SK-N-DZ (cell line): ENCODE measurements around the gene ASAP2.

Experiments used
- DNase-seq: peaks from one replicate; pipeline ENCODE4 v3.0.0-alpha.2; 2015; ENCODE audit warnings: low spot score

Gene ASAP2

DNA sequence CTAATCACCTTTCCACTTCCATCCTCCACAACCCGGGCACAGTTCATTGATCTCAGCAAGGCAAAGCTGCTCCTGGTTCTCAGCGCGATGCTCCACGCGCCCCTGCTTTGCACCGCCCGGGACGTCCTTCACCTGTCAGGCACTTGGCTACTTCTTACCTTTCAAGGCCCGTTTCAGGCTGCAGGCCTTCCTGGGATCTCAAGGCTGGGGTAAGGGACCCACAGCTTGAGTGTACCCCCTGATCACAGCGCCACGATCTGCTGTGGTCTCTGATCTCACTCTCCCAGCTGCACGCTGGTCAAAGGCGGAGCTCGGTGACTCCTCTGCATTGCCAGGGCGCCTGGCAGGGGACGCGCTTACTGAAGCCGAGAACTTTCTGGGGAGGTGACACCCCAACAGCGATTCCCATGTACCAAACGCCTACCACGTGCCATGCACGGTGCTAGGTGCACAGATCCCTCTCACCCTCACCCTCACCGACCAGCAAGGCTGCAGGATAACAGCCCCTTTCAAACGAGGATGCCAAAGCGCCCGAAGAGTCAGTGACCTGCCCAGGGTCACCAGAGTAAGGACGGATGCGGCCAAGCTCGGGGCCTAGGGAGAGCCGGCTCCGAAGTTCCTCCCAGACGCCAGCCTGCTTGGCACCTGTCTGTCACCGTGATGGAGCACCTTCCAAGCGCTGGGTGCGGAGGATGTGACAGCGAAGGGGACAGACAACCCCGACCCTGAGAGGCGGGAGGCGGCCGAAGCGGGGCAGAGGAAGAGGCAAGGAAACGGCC lies 215.9 kb downstream of the ASAP2 start:
- peak; percentile 49 for DNase-seq

DNA sequence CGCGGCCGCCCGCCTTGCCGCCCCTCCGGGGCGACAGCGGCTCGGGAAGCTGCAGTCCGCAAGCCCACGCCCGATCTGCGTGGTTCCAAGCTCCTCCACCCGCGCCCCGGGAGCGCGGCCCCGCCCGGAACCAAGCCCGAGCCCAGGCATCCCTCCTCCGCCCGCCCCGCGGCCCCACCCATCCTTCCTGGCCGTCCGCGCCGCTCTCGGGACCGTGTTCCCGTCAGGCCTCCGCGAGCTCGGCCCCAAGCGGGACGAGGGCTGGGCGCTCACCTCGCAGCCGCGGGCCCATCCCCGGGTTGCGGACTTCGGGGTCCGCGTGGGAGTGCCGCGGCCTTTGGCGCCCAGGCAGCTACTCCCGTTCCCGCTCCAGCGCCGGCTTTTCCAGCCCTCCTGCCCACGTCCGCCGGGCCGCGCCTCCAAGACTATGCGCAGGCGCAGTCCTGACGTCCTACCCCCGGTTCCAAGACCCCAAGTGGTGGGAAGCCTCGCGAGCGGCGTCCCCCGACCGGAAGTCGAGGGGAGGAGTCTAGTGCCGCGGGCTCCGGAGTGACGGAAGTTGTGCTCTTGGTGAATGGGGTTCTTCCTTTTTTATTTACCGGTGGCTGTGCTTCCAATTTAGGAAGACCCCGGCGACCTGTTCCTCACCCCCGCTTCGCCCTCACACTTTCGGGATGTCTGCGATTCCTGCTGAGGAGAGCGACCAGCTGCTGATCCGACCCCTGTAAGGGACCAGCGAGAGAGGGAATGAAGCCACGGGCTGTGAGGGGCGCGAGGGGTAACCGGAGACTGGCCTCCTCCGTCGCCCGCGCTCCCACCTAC lies 216.7 kb downstream of the ASAP2 start, which contains the start of the genes CPSF3 and ITGB1BP1:
CPSF3 (plus strand) TSS at position 555 of the 822 bp plus-strand sequence; CDS start at position 675, 120 bp downstream.
ITGB1BP1 (minus strand) TSS at position 429 of the 822 bp plus-strand sequence. CDS start 4,831 bp downstream, outside the sequence.
- peak; percentile 98 for DNase-seq

DNA sequence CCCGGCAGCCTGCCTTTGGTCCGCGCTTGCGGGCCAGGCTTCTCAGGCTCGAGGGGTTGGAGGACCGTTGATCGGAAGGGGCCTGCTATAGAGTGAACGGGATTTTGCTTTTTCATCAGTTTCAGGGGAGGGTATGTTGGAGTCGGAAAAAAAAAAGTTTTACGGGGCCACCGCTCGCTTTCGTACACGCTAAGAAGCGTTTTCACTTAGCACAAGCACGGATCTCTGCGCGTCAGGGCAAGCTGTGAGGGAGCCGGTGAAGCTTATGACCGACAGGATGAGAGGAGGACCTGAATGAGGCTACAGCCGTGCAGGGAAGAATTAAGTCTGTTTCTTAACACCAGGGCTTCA lies 217.3 kb downstream of the ASAP2 start:
- no peak for DNase-seq

DNA sequence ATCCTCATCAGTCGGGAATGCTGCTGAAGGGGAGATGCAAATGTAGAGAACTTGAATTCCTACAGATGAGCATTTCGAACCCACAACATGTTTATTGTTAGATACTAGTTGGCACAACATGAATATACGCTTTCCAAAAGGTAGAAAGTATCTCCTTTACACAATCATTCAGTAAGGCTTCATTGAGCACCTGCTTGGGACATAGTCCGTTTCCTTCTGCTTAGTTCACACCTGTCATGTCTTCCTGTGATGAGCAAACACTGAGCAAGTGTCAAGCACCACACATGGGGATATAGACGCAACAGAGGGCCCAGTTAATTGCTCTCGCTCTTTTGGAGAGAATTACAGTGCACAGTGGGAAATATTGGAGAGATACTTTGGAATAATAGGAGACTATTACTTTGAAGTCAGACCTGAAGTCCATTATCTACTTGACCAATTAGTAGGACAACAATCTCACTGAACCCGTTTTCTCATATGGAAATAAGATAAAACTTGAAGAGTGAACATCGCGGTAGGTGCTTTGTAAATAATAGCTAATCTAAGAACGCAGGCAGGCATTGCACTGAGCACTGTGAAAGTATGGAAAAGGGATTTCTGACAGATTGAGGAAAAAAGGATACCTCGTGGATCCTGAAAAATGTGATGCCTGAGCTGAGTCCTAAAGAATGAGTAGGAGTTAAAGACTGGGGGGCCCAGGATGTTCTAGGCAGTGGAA lies 218.0 kb downstream of the ASAP2 start:
- no peak for DNase-seq

DNA sequence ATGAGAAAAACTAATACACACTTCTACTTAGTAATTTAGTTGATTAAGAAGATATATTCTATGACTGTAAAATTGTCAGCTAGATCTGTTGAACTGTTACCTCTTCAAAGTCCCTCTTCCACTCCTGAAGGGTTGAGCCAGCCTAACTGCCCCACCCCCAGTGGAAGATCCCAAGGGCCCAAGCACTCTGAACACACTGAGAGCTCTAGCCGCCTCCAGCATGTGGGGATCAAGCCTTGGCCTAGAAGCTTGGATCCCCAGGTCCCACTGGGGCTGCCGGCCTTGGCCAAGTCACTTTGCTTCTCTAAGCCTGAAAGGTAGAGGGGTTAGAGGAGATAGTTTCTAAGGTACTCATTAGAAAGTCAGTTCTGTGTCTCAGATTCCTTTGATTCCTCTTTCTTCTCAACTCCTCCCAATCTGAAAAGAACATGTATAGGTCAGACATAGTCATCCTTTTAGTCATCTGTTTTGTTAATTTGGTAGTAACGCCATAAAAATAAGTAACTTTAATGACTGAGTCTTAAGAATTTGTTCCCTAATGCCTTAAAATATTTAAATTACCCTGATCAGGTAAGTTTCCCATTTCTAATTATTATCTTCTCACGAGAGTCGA lies 222.5 kb downstream of the ASAP2 start:
- DNase-seq = no peak

DNA sequence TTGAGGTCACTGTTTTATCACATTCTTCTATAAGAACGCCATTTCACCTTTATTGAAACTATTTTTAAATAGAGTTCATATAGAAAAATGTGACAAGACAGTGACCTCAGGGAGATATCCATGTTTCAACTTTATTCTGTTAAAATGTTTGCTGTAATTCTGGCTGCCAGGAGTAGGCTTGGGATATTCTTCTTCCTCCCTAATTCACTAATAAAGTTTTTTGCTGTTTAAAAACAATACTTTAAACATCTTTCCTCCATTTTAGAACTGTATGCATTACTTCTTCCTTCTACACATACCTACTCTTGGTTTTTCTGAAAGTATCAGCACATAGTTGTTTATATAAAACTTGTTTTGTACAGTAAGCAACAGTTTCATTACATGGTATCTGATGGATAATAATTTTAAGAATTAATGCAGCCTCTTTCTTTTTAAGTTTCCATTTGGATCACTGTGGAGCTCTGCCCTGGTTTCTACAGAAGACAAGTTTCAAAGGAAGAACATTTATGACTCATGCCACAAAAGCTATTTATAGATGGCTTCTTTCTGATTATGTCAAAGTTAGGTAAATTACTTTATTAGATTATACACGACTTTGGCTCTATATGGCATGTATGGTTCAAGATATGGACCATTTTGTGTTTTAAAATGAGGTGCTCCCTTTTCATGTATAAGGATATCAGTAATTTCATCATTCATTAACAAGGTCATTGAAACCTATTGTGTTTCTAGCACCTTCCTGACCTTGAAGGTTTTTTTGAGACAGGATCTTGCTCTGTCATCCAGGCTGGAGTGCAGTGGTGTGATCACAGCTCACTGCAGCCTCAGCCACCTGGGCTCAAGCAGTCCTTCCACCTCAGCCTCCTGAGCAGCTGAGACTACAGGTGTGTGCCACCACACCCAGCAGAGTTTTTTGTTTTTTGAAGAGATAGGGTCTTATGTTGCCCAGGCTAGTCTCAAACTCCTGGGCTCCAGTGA lies 224.0 kb downstream of the ASAP2 start:
- no peak for DNase-seq

DNA sequence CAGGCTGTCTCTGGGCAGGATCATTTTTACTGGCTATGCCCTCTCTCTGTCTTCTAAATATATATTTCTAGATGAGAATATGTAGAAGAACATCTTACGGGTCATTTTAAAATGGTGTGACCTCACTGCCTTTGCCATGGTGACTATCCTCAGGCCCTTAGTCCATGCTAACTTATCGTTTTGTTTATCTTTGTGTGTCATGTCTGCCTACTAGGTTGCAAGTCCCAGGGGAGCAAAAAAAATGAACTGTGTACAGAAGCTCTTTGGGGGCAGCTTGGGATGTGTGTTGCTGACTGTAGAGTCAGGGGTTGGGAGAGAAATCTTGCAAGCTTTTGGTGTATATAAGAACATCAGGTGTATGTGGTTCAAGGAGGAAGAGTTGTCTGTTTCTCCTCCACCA lies 227.9 kb downstream of the ASAP2 start:
- no peak for DNase-seq

DNA sequence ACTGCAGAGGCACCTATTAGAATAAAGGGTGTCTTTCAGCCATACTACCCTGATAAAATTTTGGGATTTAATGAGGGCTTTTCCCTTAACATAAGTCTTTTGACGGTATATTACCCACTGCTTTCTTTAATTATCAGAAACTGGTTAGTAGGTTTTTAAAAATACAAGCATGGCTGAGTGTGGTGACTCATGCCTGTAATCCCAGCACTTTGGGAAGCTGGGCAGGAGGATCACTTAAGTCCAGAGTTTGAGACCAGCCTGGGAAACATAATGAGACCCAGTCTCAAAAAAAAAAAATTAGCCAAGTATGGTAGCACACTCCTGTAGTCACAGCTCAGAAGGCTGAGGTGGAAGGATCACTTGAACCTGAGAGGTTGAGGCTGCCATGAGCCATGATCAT lies 232.9 kb downstream of the ASAP2 start:
- DNase-seq = no peak

DNA sequence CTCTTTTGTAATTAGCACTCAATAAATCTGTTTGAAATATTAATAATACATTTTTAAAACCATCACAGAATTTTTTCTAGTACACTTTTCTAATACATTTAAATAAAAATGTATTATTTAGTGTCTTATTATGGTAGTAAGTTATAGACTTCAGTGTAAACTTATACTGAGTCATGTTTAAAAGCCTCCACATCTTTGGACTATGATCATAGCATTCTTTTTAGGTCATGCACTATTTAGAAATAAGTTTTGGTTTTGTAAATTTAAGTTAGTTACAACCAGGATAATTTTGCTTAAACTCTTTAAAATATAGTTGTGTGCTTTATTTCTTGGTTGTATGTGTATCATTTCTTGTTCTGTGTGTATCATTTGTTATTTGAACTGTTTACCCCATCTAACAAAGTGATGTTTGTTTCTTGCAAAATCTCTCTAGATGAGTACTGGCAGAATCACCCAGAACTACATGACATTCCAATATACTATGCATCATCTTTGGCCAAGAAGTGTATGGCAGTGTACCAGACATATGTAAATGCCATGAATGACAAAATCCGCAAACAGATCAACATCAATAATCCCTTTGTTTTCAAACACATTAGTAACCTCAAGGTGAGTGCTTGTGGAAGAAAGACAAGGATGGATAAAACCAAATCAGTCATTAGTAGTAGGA lies 233.6 kb downstream of the ASAP2 start:
- DNase-seq = no peak

DNA sequence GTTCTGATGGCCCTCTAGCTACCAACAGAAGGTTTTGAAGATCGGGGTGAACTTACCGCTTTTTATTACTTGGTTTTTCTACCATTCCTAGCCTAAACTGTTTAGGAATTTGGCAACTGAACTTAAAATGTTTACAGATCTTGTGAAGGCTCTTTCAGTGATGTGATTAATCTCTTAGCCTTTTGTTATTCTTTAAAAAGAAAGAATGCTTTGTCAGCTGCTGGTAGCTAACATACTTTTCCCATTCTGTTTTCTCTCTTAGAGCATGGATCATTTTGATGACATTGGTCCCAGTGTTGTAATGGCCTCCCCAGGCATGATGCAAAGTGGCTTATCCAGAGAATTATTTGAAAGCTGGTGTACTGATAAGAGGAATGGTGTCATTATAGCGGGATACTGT lies 234.9 kb downstream of the ASAP2 start:
- no peak for DNase-seq

DNA sequence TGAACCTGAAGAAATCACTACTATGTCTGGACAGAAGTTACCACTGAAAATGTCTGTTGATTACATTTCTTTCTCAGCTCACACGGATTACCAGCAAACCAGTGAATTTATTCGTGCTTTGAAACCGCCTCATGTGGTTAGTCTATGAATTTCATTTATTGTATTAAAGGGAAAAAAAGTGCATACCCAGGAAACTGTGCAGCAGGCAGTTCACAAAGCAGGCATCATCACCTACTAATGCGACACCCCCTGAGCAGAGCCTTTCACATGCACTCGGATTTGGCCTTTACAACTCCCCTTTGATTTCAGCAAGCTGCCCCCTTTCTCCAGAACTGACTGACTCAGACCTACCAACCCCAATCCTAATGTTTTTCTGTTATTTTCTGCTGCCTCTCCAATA lies 236.9 kb downstream of the ASAP2 start:
- no peak for DNase-seq

DNA sequence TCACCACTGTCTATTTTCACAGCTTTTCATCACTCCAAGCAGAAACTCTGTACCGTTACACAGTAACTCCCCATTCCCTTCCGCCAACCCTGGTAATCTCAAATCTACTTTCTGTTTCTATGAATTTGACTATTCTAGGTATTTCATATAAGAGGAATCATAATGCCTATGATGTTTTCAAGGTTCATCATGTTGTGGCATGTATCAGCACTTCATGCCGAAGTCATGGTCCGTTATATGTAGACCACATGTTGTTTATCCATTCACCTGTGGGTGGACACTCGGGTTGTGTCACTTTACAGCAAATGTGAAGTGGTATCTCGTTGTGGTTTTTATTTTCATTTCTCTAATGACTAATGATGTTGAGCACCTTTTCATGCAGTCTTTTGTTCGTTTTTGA lies 238.5 kb downstream of the ASAP2 start:
- DNase-seq = no peak

DNA sequence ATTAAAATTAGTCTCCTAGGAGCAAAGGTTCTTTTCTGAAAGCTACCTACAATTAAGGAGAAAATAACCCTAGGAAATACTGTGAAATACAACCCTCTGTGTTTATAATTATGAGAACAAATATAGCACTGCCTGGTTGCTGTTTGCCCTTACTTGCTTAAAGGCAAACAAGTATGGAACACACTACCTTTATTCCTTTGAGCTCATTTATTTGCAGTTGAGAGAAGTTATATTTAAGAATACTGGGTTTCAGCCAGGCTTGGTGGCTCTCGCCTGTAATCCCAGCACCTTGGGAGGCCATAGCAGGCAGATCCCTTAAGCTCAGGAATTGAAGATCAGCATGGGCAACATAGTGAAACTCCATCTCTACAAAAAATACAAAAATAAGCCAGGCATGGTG lies 244.6 kb downstream of the ASAP2 start:
- DNase-seq = no peak
